Inferior parietal cortex (tissue), 1 donor: ENCODE measurements around the gene UROC1.

ENCODE experiments used
- DNase-seq: peaks from one replicate; pipeline ENCODE4 v3.0.0-alpha.2; 2016; ENCODE audit errors: extremely low spot score

The UROC1 gene

DNA sequence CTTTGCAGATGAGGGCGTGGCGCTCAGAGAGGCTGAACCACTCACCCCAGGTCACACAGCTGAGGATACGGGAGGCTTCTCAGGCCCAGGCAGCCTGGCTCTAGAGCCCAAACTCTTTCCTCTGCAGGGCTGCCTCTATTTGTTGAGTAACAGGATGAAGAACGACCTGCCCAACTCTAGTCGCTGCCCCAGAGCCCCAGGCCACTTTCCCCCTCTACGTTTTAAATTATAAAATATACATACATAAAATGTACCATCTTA lies 22.7 kb downstream of the UROC1 start:
- no peak for DNase-seq

DNA sequence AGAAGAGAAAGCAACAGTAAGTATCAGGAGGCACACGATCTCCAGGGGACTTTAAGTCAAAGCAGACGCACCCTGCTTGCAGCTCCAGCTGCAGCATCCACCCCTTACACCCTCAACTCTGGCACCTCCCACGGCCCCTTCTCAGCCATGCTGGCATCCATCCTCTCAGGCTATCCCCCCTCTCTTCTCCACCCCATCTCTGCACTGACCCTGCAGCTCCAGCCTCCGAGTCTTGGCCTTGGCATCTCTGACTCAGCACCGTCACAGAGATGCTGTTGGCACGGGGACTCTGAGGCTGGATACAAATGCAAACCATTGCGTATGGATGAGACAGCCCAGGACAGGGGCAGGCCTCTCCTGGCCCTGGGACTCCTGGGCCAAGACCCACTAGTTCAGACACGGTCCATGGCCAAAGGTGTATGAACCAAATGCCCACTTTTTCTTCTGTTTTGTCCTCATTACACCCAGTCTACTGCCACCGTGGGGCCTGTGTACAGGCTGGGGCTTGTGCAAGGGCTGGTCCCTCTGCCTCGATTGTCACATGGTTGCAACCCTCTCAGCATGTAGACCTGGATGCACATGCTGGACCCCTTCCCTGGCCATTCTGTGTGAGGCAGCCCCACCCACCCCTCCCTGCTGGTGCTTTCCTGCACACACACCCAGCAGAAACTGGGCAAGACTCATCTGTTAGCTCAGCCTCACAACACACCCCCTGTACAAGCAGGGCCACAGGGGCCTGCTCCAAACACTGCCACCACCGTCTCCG lies 23.2 kb downstream of the UROC1 start:
- no peak for DNase-seq

DNA sequence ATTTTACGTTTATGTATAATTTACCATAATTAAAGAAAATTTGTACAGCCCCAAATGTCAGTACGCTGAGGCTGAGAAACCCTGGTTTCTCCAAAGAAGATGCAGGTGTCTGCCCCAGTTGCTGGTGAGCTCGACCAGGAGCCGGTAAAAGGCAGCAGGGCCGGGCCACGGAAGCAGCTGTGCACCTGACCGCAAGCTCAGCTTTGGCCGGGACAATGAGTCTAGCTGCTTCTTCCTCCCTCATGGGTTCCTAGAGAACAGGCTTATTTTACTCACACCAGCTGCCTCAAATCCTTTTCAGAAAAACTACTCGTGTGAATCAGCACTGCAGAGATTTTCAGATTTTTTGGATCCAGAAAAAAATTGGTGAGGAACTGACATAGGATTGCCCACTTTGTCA lies 23.8 kb downstream of the UROC1 start:
- DNase-seq, result peak; percentile 20

DNA sequence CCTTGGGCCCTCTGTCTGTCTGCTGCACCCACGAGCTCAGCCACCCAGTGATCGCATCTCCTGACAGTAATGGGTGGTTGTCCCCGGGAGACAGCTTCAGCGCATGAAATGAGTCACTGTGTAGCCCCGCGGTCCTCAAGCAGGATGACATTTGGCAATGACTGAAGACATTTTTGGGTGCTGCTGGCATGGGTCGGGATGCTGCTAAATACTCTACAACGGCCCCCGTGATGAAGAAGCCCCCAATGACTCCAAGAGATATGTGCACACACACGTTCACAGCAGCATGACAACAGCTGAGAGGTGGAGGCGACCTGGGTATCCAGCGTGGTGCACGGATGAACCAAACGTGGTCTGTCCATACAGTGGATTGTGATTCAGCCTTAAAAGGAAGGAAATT lies 24.5 kb downstream of the UROC1 start:
- no peak for DNase-seq

DNA sequence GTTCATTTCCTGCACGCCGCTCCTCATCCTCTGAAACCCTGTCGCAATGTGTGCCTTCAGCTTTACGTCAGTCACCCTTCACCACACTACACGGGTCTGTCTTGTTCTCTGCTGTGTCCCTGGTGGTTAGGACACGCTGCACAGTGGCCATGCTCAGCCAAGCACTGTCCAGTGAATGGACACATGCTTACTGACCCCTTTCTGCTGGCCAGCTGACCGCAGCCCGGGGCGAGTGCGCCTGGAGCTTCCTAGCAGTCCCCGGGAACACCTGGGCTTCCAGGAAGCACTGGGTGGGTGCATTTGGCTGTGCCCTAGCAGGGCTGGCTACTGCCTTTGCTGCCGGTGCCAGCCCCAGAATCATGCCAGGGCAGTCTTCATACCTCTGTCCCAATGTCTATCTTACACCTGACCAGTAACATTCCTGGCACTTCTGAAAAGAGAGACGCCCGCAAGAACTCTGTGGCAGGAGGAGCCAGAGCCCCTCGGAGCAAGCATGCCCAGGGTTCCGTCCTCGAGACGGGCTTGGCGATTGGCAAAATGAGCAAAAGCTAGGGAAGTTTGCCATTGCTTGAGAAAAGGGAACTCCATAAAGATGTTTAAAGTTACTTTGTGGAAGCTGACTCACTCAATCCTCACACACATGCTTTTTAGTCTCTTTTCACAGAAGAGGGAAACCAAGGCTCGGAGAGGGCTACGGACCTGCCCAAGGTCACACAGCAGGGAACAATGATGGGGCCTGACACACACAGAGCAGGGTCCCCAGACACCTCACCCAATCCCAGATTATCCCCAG lies 26.2 kb downstream of the UROC1 start:
- DNase-seq, result no peak

DNA sequence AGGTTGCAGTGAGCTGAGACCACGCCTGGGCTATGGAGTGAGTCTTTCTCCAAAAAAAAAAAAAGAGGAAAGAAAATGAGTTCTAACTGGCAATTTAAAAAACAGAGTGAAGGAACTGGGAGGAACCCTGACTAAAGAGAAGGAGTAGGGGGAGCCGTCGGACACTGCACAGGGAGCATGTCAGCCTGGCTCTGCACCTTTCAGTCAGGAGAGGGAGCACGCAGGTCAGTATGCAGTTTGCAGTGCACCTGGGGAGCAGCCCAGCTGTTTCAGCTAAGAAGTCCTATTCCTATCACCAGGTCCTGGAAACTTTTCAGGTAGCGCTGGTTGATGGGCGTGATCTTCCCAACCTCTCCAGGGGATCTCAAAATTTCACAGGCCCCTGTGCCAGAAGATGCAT lies 27.0 kb downstream of the UROC1 start:
- no peak for DNase-seq

DNA sequence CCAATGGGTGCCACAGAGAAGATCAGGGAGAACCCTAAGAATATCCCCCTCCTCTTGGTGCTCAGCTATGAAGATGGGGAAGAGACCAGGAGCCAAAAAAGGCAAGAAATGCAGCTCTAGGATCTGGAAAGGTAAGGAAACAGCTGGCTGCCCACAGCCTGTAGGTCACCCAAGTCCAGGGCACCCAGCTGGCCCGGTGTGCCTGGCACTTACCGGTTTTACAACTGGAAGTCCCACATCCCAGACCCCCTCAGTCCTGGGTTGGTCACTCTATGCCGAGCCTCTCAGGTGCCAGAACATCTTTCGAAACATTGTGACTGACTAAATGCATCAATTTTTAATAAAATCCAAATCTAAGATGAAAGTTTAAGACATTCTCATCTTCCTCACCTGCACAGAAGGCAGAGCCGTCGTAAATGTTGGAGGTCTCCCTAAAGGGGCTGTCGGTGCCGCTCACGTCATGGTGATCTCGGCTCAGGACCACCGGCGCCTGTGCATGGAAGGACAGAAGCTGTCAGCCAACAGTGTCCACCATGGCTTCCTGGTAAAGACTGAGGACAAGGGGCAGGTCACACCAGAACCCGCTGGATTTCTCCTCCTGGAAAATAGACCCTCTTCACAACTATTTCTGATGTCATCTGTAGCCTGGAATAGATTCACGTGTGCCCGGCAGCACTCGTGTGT lies 28.5 kb downstream of the UROC1 start:
- DNase-seq, result no peak

DNA sequence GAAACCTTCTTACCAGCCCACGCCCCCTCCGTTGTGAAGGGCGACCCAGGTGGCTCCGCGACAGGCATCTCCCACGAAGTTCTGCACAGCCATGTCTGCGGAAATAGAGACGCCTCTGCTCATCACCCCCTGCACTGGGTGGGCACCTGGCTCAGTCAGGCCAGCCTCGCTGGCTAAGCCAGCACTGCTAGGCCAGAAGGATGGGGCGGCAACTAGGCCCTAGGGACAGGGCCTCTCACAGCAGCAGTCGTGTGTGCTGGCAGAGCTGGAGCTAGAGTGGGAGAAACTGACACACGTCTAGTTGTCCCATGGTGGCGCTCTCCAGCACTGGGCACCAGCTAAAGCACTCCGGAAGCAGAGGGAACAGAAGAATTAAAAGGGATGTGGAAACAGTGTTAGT lies 29.4 kb downstream of the UROC1 start:
- DNase-seq, result no peak

DNA sequence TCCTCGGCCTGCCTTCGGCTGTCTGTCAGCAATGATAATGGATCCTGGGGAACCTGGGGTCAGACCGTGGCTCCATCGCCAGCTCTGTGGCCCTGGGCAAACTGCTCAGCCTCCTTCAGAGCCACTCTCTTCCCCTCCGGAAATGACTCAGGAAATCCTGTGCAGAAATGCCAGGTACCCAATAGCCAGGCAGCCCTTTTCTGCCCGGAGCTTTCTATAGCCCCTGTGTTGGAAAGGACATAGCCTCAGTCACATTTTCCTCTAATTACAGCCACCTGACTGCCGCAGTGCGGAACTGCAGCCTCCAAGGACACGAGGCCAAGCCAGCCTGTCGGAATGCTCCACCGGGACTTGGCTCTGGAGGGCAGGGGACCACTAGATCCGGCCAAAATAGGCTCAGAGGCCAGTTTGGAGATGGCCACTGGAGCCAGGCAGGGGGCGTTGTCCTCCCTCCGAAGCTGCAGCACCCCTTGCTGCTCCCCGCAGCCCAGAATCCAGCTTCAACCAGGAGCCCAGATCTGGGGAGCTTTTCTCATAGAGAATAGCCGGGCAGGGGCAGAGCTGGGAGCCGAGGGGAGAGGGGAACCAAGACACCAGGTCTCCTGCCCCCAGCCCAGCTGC lies 30.3 kb downstream of the UROC1 start:
- no peak for DNase-seq

DNA sequence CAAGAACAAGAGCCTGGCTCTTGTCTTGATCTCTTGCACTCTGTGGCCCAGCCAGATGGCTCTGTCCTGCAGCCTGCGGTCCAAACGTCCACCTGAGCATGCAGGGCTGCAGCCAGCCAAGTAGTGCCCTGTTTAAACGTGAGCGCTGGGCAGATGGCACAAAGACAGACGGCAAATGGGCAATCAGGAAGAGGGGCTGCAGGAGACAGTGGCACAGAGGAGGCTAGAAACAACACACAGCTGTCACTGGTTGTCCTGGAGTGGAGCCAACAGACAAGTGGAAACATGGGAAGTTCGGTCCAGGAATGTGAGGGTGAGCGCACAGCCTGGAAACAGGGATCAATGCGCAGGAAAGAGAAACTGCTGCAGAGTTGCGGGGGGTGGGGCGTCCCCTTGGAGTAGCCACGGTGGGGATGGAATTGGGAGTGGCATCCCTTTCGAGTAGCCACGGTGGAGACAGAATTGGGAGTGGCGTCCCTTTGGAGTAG lies 31.2 kb downstream of the UROC1 start:
- DNase-seq, result no peak

DNA sequence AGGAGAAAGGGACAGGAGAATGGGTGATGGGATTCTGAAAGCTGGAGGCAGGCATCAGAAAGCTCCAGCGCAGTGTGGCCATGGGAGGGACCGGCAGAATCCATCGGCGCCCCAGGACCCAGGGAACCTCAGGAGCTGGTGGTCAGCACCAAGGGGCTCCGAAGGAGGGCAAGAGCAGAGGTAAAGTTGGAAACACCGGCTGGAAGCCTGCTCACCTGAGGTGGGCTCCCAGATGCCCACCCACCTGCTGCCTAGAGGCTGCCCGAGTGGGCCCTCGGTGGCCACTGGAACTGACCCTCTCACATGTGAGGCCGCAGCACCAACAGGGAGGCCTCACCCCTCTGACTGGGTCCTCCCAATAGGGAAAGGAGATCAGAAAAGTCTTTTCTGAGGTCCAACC lies 31.6 kb downstream of the UROC1 start:
- no peak for DNase-seq

DNA sequence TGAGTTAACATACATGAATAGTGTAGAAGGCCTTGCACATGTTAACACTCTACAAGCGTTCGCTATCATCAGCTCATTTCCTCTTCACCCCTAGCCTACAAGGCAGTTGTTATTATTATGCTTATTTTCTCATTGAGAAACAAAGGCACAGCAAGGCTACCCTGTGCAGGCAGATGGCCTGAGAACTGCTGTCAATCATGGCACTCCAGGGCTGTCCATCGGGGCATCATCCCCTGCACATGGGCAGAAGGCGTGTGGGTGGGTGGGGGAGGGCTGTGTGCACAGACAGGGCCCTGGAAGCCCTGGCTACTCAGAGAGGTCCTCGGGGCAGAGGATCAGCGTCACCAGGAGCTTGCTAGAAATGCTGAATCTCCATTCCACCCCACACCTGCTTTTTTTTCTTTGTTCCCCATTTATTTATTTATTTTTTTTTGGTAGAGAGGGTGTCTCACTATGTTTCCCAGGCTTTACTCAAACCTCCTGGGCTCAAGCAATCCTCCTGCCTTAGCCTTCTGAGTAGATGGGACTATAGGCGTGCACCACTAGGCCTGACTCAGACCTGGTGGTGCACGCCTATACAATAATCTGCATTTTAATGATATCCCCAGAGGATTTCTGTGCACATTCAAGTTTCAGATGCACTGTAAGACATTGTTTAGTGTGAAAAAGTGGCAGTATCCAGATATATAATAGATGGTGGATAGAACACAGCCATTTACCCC lies 32.2 kb downstream of the UROC1 start:
- no peak for DNase-seq

DNA sequence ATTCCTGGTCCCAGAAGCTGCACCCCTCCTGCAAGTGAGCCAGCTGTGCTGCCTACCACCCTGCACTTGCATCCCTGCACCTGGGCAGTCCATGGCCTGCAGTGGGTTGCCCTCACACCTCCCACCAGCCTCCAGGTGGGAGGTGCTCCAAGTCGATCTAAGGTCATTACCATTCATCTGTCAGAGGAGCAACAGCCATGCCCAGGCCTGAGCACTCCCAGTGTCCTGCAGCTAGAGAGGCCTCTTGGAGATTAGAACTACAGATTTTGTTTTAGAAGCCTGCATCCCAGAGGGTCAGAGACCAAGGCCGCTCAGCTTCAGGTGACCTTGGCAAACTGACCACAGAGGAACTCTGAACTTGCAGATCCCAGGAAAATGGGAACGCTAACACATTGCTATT lies 32.9 kb downstream of the UROC1 start:
- no peak for DNase-seq

DNA sequence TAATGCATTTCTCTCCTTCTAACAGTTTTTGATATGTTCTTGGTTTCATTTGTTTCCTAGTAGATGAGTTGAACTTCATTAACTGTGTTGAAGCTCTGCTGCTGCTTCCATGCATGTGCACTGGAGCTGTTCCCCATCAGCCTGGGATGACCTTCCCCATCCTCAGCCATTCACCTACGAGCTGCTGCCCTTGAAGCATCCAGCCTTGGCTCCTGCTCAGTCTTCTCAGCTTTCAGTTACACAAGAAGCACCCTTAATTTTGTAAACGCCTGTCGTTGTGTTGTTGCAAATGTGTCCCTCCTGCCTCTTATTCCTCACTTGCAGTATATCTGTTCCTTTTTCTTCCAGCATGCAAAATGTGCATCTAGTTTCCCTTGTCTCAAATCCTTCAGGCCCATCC lies 33.4 kb downstream of the UROC1 start:
- no peak for DNase-seq

DNA sequence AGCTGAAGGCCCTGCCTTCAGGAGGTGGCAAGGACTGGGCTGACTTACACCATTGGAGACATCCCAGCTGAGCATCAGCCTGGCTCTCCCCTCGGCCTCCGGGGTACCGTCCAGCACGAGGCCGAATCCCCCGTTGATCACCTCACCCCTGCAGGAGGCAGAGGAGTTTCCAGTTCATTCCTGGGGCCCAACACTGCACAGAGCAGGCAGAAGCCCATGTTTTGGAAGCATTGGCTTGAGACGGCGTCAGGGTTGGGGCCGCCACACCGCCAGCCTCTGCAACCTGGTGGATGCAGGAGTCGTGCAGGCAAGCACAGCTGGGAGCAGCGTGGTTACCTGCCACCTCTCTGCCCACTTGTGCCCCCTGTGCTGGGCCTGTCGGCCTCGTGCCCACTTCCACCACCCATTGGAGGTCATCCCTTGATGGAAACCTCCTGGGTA lies 34.2 kb downstream of the UROC1 start:
- no peak for DNase-seq

DNA sequence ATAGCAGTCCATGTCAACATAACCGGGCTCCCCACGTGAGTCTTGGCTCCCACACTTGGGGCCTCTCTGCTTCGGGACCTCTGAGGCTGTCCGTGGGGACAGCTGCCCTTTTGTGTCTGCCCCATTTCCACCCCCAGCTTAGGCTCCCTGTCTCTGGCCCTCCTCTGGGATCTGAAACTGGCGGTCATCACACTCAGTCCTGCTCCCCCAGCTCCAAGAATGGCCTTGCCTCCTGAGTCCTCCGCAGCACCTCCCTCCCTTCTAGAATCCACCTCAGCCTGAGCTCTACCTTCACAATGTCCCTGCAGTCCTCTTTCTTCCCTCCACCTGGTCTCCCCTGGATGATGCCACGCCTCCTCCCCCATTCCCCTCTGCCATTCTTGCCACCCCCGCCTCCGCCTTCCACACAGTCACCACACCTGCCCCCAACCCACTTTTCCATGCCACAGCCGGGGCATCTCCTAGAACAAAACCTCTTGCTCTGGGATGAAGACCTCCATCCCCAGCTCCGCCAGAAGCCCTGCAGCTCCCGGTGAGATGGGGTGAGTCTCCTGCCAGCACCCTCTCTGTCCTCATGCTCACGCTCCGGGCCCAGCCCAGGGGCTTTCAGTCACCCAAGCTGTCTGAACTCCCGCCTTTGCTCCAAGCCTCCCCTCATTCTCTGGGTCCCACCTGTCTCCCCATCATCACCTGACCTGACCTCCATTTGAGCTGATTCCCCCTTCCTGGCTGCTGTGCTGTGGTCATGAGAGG lies 34.9 kb downstream of the UROC1 start:
- no peak for DNase-seq

DNA sequence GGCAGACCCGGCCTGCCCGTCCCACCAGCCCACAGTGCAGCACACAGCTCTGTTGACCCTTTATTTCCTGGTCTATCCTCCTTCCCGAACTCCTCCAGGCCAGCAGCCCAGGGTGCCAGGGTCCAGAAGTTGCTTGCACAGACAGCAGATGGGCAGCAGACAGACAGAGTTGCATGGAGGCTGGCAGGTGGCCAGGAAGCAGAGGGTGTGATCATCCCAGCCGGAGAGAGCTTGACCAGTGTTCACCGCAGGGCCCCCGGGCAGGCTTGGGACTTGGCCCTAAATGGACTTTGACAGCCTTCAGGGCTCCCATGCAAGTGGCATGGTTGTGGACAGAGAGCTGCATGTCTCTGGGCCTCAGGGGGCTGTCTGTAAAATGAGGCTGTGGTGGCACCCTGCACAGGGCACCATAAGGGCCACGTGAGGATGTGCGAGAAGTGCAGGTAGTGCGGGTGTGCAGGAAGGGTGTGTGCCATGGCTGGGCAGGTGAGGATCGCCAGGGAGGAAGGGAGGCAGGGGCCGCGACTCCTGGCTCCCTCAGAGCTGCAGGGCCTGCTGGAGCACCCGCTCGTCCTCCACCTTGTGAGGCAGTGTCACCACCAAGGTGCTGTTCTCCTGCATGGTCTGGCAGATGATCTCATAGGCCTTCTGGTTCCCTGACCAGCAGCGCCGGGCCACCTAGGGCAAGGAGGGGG lies 35.6 kb downstream of the UROC1 start:
- no peak for DNase-seq

DNA sequence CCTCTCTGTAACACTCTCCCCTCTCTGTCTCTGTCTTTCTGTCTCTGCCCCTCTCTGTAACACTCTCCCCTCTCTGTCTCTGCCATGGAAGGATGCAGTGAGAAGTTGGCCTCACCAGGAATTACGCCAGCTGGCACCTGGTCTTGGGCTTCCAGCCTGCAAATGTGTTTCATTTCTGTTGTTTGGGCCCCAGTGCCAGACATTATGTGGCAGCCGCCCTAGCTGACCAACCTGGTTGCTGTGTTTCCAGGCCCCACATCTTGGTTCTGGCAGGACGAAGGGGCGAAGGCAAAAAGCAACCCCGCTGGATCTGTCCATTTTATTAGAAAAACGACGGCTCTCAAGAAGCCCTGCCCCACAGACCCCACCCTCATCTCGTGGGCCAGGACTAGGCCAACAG lies 36.7 kb downstream of the UROC1 start:
- no peak for DNase-seq

DNA sequence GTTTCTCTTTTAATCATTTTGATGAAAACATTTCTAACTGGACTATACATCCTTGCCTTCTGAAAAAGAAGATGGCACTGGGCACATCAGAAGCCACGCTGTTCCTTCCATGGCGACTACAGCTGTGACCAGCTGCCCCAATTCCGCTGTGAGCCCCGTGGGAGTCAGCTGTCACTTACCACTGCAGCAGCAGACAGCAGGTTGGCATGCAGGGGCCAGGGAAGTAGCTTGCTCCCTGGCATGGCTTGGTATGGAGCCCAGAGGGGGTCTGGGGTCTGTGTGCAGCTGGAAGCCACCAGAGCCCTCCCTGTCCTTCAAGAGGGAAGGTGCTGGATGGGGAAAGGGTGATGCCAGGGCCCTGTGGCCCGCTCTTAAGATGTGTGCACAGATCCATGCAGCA lies 37.4 kb downstream of the UROC1 start:
- DNase-seq, result no peak

DNA sequence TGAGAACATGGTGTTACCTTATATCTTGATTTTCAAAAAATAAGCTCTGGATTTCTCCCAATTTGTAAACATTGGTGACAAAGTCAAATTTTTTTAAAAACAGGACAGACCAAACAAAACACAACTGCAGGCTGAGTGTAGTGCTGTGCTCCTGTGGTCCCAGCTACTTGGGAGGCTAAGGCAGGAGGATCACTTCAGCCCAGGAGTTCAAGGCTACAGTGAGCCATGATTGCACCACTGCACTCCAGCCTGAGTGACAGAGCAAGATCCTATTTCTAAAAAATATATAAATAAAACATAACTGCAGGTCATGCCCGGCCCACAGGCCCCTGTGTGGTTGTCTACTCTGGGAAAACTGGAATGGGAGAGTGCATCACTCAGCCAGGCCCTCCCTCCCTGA lies 37.9 kb downstream of the UROC1 start:
- no peak for DNase-seq
